PC-9 (cell line): ENCODE data around the gene TMEM225B.

ENCODE experiments used
- EZH2 ChIP-seq: fragments of 200-600 bp; sonication (generic); IDR thresholded peaks from 2 replicates; pipeline ENCODE4 v1.8.0; 2017; ENCODE audit warnings: antibody characterized with exemption, low read depth
- TF ChIP-seq, protein P1 (sequence below): fragments of 200-600 bp; sonication (generic); conservative IDR thresholded peaks from 2 replicates; pipeline ENCODE4 v1.6.1; 2017; ENCODE audit warnings: mixed run types, antibody characterized with exemption, mild to moderate bottlenecking, moderate library complexity

DNA sequence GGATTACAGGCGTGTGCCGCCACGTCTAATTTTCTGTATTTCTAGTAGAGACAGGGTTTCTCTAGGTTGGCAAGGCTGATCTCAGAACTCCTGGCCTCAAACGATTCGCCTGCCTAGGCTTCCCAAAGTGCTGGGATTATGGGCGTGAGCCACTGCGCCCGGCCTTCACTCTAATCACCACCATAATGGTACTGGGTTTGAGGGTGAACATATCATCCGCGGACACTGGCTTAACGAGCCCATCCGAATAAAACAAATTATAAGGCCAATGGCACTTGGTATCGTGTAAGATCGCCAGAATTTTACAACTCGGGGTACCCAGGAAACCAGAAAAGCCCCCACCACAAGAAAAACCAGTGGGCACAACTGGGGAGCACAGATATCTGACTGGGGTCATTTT, 46.7 kb upstream of the TMEM225B start:
- TF ChIP-seq, protein P1, sequence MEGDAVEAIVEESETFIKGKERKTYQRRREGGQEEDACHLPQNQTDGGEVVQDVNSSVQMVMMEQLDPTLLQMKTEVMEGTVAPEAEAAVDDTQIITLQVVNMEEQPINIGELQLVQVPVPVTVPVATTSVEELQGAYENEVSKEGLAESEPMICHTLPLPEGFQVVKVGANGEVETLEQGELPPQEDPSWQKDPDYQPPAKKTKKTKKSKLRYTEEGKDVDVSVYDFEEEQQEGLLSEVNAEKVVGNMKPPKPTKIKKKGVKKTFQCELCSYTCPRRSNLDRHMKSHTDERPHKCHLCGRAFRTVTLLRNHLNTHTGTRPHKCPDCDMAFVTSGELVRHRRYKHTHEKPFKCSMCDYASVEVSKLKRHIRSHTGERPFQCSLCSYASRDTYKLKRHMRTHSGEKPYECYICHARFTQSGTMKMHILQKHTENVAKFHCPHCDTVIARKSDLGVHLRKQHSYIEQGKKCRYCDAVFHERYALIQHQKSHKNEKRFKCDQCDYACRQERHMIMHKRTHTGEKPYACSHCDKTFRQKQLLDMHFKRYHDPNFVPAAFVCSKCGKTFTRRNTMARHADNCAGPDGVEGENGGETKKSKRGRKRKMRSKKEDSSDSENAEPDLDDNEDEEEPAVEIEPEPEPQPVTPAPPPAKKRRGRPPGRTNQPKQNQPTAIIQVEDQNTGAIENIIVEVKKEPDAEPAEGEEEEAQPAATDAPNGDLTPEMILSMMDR = no peak
- TF ChIP-seq EZH2 = no peak
